Gastroesophageal sphincter (tissue), 4 donors: ENCODE measurements around the gene CSRNP3. TPM values are rescaled to one million over a fixed set of nuclear protein-coding genes. Genes with fewer than 3 reads are reported as not detected.
"Not testable (repeated sequence)": the region's sequence is repeated elsewhere in the genome, so short reads cannot be mapped to it uniquely, and the experiment has no call there.

ENCODE experiments used
- ATAC-seq: fragments of 150-250 bp; one replicate; pipeline ENCODE4 v1.9.1; 2016; ENCODE audit warnings: mild to moderate bottlenecking, moderate library complexity
- H3K27ac ChIP-seq, 4 donors: fragments of 200-600 bp; sonication (generic) in 3 of 4; 1 replicate in 3 of 4; 2 replicates in 1 of 4; pipeline ENCODE4 v1.5.1; 2016 to 2019
- H3K27me3 ChIP-seq: fragments of 200-600 bp; sonication (generic); one replicate; pipeline ENCODE4 v1.5.1; 2019
- H3K36me3 ChIP-seq, 2 donors: fragments of 200-600 bp; sonication (generic); one replicate each; pipeline ENCODE4 v1.5.1; 2019; ENCODE audit warnings: control low read depth in 1 of 2
- H3K4me1 ChIP-seq, 3 donors: fragments of 200-600 bp; sonication (generic); 1 replicate in 2 of 3; 2 replicates in 1 of 3; pipeline ENCODE4 v1.5.1; 2016 to 2019; ENCODE audit warnings: control low read depth in 2 of 3
- H3K4me3 ChIP-seq, 2 donors: fragments of 200-600 bp; sonication (generic); one replicate each; pipeline ENCODE4 v1.5.1; 2019; ENCODE audit warnings: mild to moderate bottlenecking in 1 of 2, moderate library complexity in 1 of 2
- H3K9me3 ChIP-seq, 3 donors: fragments of 200-600 bp; sonication (generic); one replicate each; pipeline ENCODE4 v1.5.1; 2017 to 2019; ENCODE audit warnings: control low read depth in 2 of 3
- EP300 ChIP-seq: sonication (generic); formaldehyde crosslinking; IDR thresholded peaks from one replicate; pipeline ENCODE4 v1.6.1; 2017; ENCODE audit warnings: antibody characterized with exemption, mild to moderate bottlenecking
- POLR2A ChIP-seq, 2 donors: fragments of 450-650 bp; IDR thresholded peaks; one replicate each; pipeline ENCODE4 v1.6.1; 2017; ENCODE audit warnings: antibody characterized with exemption in 2 of 2, mild to moderate bottlenecking in 2 of 2, moderate library complexity in 1 of 2
- POLR2AphosphoS5 ChIP-seq: sonication (generic); formaldehyde crosslinking; IDR thresholded peaks from one replicate; pipeline ENCODE4 v1.6.1; 2017; ENCODE audit warnings: antibody characterized with exemption
- WGBS, 2 donors: methylation state at CpG; one replicate each; pipeline ENCODE4 v1.1.5; 2018; ENCODE audit warnings: low coverage in 1 of 2; 5-methylcytosine and 5-hydroxymethylcytosine counted together
- total RNA-seq, 4 donors: library from RNA; depleted of rRNA; stranded (reverse); fragments of >200 nt; gene quantifications; one replicate each; pipeline ENCODE4 v1.1.0, GENCODE V29; 2016
- TF ChIP-seq, protein P1 (sequence below), 4 experiments: fragments of 200-600 bp in 2 of 4; fragments of 450-650 bp in 2 of 4; sonication (generic) in 1 of 4; IDR thresholded peaks; one replicate each; pipeline ENCODE4 v1.5.1; 2017 to 2019; ENCODE audit warnings: antibody characterized with exemption in 4 of 4, mild to moderate bottlenecking in 2 of 4, moderate library complexity in 2 of 4

Gene CSRNP3
- total RNA-seq, 4 donors from 2014 or later = 0.81 to 5.4 (median 3.1) TPM

DNA sequence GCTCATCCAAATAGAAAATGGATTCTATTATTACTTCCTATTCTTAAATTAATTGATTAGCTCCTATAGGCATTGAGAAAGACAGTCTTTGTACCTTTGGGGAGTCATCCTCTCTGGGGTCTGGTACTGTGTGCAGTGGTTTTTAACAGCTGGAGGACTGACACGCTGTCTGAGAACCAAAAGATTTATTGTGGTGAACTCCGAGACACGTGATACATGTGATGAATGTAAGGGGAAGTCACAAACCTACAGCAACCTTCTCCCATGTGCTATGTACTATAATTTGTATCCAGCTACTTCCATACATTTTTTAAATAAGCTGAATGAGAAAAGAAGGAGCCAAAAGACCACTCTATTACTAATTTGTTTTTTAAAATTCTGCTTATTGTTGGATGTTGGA is 190.9 kb downstream of the CSRNP3 start:
- Histone ChIP-seq H3K4me1 (peaks cover 0 to 6% (median 0%) of the 10 kb centered on the region in 3 donors), H3K36me3 (peaks cover 0 to 24% of the 10 kb centered on the region in 2 donors), H3K4me3 (no peak overlapping the region), H3K9me3 (no peaks in the 10 kb centered on the region), H3K27me3 (no peaks in the 10 kb centered on the region), H3K27ac (no peak overlapping the region)
- ATAC-seq = no peak
- WGBS, 2 donors = 59 to 81% methylated on average over 3 of the region's 3 CpGs
- TF ChIP-seq POLR2A (IDR thresholded peaks at IDR 0.05) = no peak
- TF ChIP-seq POLR2AphosphoS5 = no peak
- no peak for TF ChIP-seq EP300
- TF ChIP-seq, protein P1, sequence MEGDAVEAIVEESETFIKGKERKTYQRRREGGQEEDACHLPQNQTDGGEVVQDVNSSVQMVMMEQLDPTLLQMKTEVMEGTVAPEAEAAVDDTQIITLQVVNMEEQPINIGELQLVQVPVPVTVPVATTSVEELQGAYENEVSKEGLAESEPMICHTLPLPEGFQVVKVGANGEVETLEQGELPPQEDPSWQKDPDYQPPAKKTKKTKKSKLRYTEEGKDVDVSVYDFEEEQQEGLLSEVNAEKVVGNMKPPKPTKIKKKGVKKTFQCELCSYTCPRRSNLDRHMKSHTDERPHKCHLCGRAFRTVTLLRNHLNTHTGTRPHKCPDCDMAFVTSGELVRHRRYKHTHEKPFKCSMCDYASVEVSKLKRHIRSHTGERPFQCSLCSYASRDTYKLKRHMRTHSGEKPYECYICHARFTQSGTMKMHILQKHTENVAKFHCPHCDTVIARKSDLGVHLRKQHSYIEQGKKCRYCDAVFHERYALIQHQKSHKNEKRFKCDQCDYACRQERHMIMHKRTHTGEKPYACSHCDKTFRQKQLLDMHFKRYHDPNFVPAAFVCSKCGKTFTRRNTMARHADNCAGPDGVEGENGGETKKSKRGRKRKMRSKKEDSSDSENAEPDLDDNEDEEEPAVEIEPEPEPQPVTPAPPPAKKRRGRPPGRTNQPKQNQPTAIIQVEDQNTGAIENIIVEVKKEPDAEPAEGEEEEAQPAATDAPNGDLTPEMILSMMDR (IDR thresholded peaks at IDR 0.05) = no peak

GRCh38 chr2:165662720-165663119 is 193.2 kb downstream of the CSRNP3 start:
- TF ChIP-seq EP300 (no peak), POLR2A (IDR thresholded peaks at IDR 0.05) (no peak), POLR2AphosphoS5 (no peak)
- TF ChIP-seq, protein P1 (IDR thresholded peaks at IDR 0.05) = no peak
- Histone ChIP-seq H3K36me3 (peaks cover 0 to 23% of the 10 kb centered on the region in 2 donors), H3K4me3 (no peak overlapping the region), H3K27ac (no peak overlapping the region), H3K9me3 (no peaks in the 10 kb centered on the region), H3K27me3 (no peaks in the 10 kb centered on the region), H3K4me1 (no peaks in the 10 kb centered on the region)
- ATAC-seq = no peak

GRCh38 chr2:165665614-165666013 is 196.1 kb downstream of the CSRNP3 start:
- no peak for ATAC-seq
- Histone ChIP-seq H3K4me3 (no peak overlapping the region), H3K4me1 (no peaks in the 10 kb centered on the region), H3K27me3 (no peaks in the 10 kb centered on the region), H3K36me3 (no peaks in the 10 kb centered on the region), H3K27ac (no peak overlapping the region), H3K9me3 (no peaks in the 10 kb centered on the region)
- no peak for TF ChIP-seq EP300
- TF ChIP-seq, protein P1 (IDR thresholded peaks at IDR 0.05) = no peak
- TF ChIP-seq POLR2A (IDR thresholded peaks at IDR 0.05) = no peak
- TF ChIP-seq POLR2AphosphoS5 = no peak
- 54 to 67% methylated on average over 1 to 2 of the region's 2 CpGs for WGBS, 2 donors

- not testable (repeated sequence) for H3K4me1 ChIP-seq, H3K36me3 ChIP-seq, H3K27ac ChIP-seq, H3K27me3 ChIP-seq, H3K9me3 ChIP-seq, ATAC-seq, H3K4me3 ChIP-seq
Observed at GRCh38 chr2:165666073-165666472, 196.6 kb downstream of the CSRNP3 start.

GRCh38 chr2:165666605-165667004 is 197.1 kb downstream of the CSRNP3 start:
- Histone ChIP-seq H3K4me1 (no peaks in the 10 kb centered on the region), H3K27me3 (no peaks in the 10 kb centered on the region), H3K36me3 (peaks cover 0 to 3% of the 10 kb centered on the region in 2 donors), H3K4me3 (no peak overlapping the region), H3K27ac (no peak overlapping the region), H3K9me3 (no peaks in the 10 kb centered on the region)
- no CpG with 5 or more reads among the region's 2 CpGs for WGBS, 2 donors
- ATAC-seq = no peak
- TF ChIP-seq POLR2AphosphoS5 = no peak
- TF ChIP-seq, protein P1 (IDR thresholded peaks at IDR 0.05) = no peak
- no peak for TF ChIP-seq EP300
- TF ChIP-seq POLR2A (IDR thresholded peaks at IDR 0.05) = no peak

- H3K27me3 ChIP-seq = no peaks in the 10 kb centered on the region
- no peaks in the 10 kb centered on the region for H3K4me1 ChIP-seq
- H3K9me3 ChIP-seq = no peaks in the 10 kb centered on the region
- 50% methylated on average over 2 of the region's 2 CpGs for WGBS, 2 donors
- H3K36me3 ChIP-seq = peaks cover 0 to 3% of the 10 kb centered on the region in 2 donors
- TF ChIP-seq EP300 (no peak), POLR2AphosphoS5 (no peak), POLR2A (IDR thresholded peaks at IDR 0.05) (no peak)
- TF ChIP-seq, protein P1 (IDR thresholded peaks at IDR 0.05) = no peak
- no peak overlapping the region for H3K27ac ChIP-seq
- no peak for ATAC-seq
- H3K4me3 ChIP-seq = no peak overlapping the region
Observed at GRCh38 chr2:165667375-165667774, 197.9 kb downstream of the CSRNP3 start.
